Hepatocyte (in vitro differentiated cells): ENCODE measurements around the gene PRPSAP1. TPM values are rescaled to one million over a fixed set of nuclear protein-coding genes. Genes with fewer than 3 reads are reported as not detected.

Source experiments
- DNase-seq: peaks from one replicate; pipeline ENCODE4 v3.0.0-alpha.2; 2016; ENCODE audit warnings: low spot score
- H2AFZ ChIP-seq: fragments of 200-600 bp; sonication (generic); 2 replicates; pipeline ENCODE4 v1.6.0; 2016; ENCODE audit warnings: antibody characterized with exemption, mild to moderate bottlenecking
- H3K27ac ChIP-seq: fragments of 200-600 bp; sonication (generic); 2 replicates; pipeline ENCODE4 v1.5.1; 2016; ENCODE audit warnings: mild to moderate bottlenecking
- H3K27me3 ChIP-seq: fragments of 200-600 bp; sonication (generic); 2 replicates; pipeline ENCODE4 v1.6.1; 2016
- H3K36me3 ChIP-seq: fragments of 200-600 bp; sonication (generic); replicated peaks from 2 replicates; pipeline ENCODE4 v1.5.1; 2016; ENCODE audit warnings: low read depth; ENCODE audit not compliant: insufficient read depth
- H3K4me1 ChIP-seq: fragments of 200-600 bp; sonication (generic); 2 replicates; pipeline ENCODE4 v1.5.1; 2016; ENCODE audit warnings: mild to moderate bottlenecking, moderate library complexity; ENCODE audit not compliant: insufficient read depth
- H3K4me2 ChIP-seq: fragments of 200-600 bp; sonication (generic); 2 replicates; pipeline ENCODE4 v1.6.0; 2016
- H3K4me3 ChIP-seq: fragments of 200-600 bp; sonication (generic); 2 replicates; pipeline ENCODE4 v1.5.1; 2016; ENCODE audit warnings: mild to moderate bottlenecking
- H3K79me2 ChIP-seq: fragments of 200-600 bp; sonication (generic); 2 replicates; pipeline ENCODE4 v1.6.0; 2017; ENCODE audit warnings: mild to moderate bottlenecking
- H3K9me2 ChIP-seq: fragments of 200-600 bp; sonication (generic); replicated peaks from 2 replicates; pipeline ENCODE4 v1.6.0; 2017; ENCODE audit warnings: mild to moderate bottlenecking; ENCODE audit not compliant: insufficient read depth
- H3K9me3 ChIP-seq: fragments of 200-600 bp; sonication (generic); 2 replicates; pipeline ENCODE4 v1.5.1; 2016; ENCODE audit warnings: low read depth, mild to moderate bottlenecking
- H4K20me1 ChIP-seq: fragments of 200-600 bp; sonication (generic); 2 replicates; pipeline ENCODE4 v1.6.0; 2016; ENCODE audit warnings: mild to moderate bottlenecking; ENCODE audit not compliant: insufficient read depth, poor library complexity, severe bottlenecking
- EZH2 ChIP-seq: fragments of 200-600 bp; sonication (generic); IDR thresholded peaks from 2 replicates; pipeline ENCODE4 v1.6.1; 2016; ENCODE audit warnings: antibody characterized with exemption, mild to moderate bottlenecking, borderline replicate concordance
- EZH2phosphoT487 ChIP-seq: fragments of 200-600 bp; sonication (generic); IDR thresholded peaks from one replicate; pipeline ENCODE4 v1.6.1; 2018; ENCODE audit warnings: antibody characterized with exemption, mild to moderate bottlenecking, low read depth, moderate library complexity; ENCODE audit not compliant: unreplicated experiment, severe bottlenecking
- WGBS: methylation state at CpG from one replicate; pipeline ENCODE4 v1.1.6; 2016; ENCODE audit warnings: low lambda C conversion rate; ENCODE audit errors: missing lambda C conversion rate; 5-methylcytosine and 5-hydroxymethylcytosine counted together
- polyA plus RNA-seq: library from polyadenylated mRNA; unstranded; fragments of >200 nt; fragmentation: Nextera tagmentation; extraction: Ambion mirVana; gene quantifications from 2 replicates; pipeline ENCODE4 v1.2.1, GENCODE V29; 2016
- total RNA-seq: library from RNA; depleted of rRNA; stranded (reverse); fragments of >200 nt; gene quantifications from 2 replicates; pipeline ENCODE4 v1.2.3, GENCODE V29; 2014
- TF ChIP-seq, protein P1 (sequence below): fragments of 200-600 bp; sonication (generic); IDR thresholded peaks from 2 replicates; pipeline ENCODE4 v1.5.1; 2016; ENCODE audit warnings: antibody characterized with exemption, mild to moderate bottlenecking; ENCODE audit not compliant: poor library complexity

Gene PRPSAP1
- total and polyA plus RNA-seq, 2 experiments from 2014 or later, result 61.8 to 62.3 TPM

DNA sequence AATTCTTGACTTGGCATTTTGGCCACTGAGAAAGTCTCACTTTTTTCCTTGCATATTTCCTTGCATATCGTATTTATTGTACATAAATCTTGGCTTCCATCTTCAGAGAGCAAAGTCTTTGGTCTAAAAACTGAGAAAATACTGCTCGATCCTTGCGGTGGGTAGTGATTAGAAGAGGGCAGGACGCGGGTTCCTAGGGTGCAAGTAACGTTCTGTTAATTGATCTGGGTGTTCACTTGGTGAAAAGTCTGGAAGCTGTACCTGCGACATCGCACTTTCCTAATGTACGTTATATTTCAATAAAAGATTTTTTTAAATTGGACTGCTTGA lies 89.3 kb downstream of the PRPSAP1 start:
- Histone ChIP-seq H3K36me3 (no peaks in the 10 kb centered on the region), H3K9me3 (no peaks in the 10 kb centered on the region), H4K20me1 (no peaks in the 10 kb centered on the region), H3K4me1 (peaks cover 29% of the 10 kb centered on the region), H3K79me2 (peaks cover 37% of the 10 kb centered on the region), H3K9me2 (no peaks in the 10 kb centered on the region), H3K27me3 (no peaks in the 10 kb centered on the region), H3K27ac (peak overlapping the region; percentile 93), H3K4me3 (no peak overlapping the region), H2AFZ (no peak overlapping the region), H3K4me2 (peak overlapping the region; percentile 47)
- WGBS, result 73% methylated on average over 9 of the region's 9 CpGs
- TF ChIP-seq, protein P1, sequence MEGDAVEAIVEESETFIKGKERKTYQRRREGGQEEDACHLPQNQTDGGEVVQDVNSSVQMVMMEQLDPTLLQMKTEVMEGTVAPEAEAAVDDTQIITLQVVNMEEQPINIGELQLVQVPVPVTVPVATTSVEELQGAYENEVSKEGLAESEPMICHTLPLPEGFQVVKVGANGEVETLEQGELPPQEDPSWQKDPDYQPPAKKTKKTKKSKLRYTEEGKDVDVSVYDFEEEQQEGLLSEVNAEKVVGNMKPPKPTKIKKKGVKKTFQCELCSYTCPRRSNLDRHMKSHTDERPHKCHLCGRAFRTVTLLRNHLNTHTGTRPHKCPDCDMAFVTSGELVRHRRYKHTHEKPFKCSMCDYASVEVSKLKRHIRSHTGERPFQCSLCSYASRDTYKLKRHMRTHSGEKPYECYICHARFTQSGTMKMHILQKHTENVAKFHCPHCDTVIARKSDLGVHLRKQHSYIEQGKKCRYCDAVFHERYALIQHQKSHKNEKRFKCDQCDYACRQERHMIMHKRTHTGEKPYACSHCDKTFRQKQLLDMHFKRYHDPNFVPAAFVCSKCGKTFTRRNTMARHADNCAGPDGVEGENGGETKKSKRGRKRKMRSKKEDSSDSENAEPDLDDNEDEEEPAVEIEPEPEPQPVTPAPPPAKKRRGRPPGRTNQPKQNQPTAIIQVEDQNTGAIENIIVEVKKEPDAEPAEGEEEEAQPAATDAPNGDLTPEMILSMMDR, result no peak
- no peak for TF ChIP-seq EZH2phosphoT487
- no peak for TF ChIP-seq EZH2
- DNase-seq, result no peak

DNA sequence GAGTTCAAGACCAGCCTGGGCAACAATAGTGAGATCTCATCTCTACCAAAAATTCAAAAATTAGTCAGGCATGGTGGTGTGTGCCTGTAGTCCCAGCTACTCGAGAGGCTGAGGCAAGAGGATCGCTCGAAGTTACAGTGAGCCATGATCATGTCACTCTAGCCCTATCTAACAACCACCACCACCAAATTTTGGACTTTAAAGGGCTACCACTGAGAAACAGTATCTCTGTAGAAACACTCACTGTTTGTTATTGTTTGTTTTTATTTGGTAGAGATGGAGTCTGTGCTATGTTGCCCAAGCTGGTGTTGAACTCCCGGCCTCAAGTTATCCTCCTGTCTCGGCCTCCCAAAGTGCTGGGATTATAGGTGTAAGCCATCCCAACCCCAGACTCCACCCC lies 89.8 kb downstream of the PRPSAP1 start:
- H3K9me2 ChIP-seq, result no peaks in the 10 kb centered on the region
- 100% methylated on average over 5 of the region's 5 CpGs for WGBS
- H4K20me1 ChIP-seq, result no peaks in the 10 kb centered on the region
- H3K4me1 ChIP-seq, result peaks cover 29% of the 10 kb centered on the region
- H3K36me3 ChIP-seq, result no peaks in the 10 kb centered on the region
- DNase-seq, result no peak
- H3K4me3 ChIP-seq, result no peak overlapping the region
- no peaks in the 10 kb centered on the region for H3K9me3 ChIP-seq
- no peaks in the 10 kb centered on the region for H3K27me3 ChIP-seq
- H3K27ac ChIP-seq, result peak overlapping the region; percentile 93
- TF ChIP-seq, protein P1, result no peak
- TF ChIP-seq EZH2phosphoT487 (no peak), EZH2 (no peak)
- no peak overlapping the region for H2AFZ ChIP-seq
- H3K4me2 ChIP-seq, result peak overlapping the region; percentile 47
- peaks cover 33% of the 10 kb centered on the region for H3K79me2 ChIP-seq

DNA sequence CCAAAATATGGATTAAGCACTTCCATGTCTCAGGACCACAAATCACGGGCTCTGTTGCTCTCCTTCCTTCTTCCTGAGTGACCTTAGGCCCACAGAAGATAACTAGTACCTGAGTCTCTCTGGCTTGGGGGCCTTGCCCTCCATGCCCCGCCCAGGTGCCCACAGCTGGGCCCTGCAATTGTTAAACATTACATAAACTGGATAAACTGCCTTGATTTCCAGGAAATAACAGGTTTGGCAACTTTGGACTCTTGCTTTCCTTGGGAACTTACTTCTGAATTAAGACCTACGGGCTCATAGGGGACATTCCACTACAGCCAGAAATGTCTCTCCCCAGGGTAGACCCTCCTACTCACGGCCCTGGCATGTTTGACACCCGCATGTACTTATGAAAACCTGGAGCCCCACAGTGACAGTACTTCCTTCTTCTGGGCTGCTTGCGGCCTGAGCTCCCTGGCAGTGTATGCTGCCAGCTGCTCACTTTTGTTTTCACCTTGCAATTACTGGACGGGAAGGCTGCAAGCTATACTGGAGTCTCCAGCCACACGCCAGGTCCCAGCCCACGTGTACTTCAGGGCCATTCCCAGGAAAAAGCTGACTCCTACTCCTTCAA lies 90.9 kb downstream of the PRPSAP1 start:
- Histone ChIP-seq H3K27me3 (no peaks in the 10 kb centered on the region), H2AFZ (peak overlapping the region; percentile 7), H3K79me2 (peaks cover 22% of the 10 kb centered on the region), H3K4me1 (peaks cover 31% of the 10 kb centered on the region), H3K27ac (peak overlapping the region; percentile 93), H3K4me3 (no peak overlapping the region), H3K9me3 (no peaks in the 10 kb centered on the region), H3K9me2 (no peaks in the 10 kb centered on the region), H3K4me2 (peak overlapping the region; percentile 62), H3K36me3 (no peaks in the 10 kb centered on the region), H4K20me1 (no peaks in the 10 kb centered on the region)
- TF ChIP-seq, protein P1, result no peak
- TF ChIP-seq EZH2, result no peak
- no peak for TF ChIP-seq EZH2phosphoT487
- peak; percentile 68 for DNase-seq
- WGBS, result 49% methylated on average over 9 of the region's 9 CpGs
